ENCODE data around the gene RASSF4.

RASSF4 gene

DNA sequence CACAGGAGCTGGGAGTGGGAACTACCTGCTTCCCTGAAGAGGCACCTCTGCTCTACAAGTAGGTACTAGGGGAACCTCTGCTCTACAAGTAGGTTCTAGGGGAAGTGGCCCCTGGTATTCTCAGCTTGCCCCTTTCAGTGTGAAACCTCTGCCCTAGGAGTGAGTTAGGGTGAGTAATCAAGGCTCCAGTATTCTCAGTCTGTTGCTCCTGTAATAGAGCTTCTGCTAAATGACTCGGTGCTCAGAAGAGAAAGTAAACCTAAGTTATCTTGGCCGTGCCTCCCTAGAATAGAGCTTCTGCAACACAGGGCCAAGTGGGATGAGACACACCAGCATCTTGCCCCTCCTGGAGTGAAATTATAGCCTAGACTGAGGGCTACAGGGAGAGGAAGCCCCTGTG lies 13.4 kb upstream of the RASSF4 start:
- TF ChIP-seq CTCF (IDR thresholded peaks at IDR 0.05; ENCODE audit: control extremely low read depth, extremely low read depth, low read depth, missing control alignments) = no peak
- POLR2A ChIA-PET = interaction anchor here (0.7 kb wide), 1 partner anchor 33 kb away, joined by 4 read pairs; the partner anchor contains the start of gene DEPP1
- CTCF ChIA-PET = interaction anchor here (0.9 to 15.9 kb wide), 5 partner anchors 13 to 50 kb away, joined by 3 to 211 read pairs (median 4); partner anchors contain the start of gene RASSF4
- DNase-seq (ENCODE audit: extremely low spot score) = no peak

DNA sequence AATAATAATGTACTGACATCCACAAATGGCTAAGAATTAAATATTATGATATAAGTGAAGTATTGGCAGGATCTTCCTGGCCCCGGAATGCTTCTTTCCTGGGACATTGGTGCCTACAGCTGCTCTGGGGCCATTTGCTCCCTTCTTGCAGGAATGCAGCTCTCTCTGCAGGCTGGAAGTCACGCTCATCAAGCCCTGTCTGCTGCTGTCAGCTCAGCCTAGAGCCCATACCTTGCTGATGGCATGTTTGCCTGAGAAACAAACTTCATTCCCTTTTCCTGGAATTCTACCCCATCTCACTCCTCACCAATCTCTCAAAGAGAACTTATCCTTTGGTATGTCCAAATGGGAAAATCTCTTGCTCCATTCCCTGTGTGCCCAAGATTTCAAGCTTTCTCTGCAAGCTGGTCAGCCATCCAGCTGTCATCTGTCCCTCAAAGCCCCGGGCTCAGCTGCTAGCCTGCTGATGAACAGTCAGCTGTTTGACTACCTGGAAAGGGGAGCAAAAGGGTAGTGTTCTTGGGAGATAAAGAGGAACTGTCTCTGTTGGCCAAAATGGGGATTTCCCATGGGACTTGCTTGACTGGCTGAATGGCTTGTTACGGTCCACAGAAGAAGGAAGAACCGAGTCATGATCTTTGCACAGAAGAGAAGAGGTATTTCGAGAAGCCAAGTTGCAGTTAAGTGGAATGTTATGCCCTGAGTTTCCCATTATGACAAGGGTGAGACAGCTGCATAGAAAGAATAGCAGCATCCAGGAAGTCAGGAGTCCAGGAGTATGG lies 12.0 kb upstream of the RASSF4 start:
- CTCF ChIA-PET = interaction anchor here (0.9 to 15.9 kb wide), 7 partner anchors 14 to 45 kb away, joined by 3 to 211 read pairs (median 7); partner anchors contain the start of genes DEPP1 and RASSF4
- DNase-seq (ENCODE audit: extremely low spot score) = peak; percentile 53
- no peak for TF ChIP-seq CTCF (IDR thresholded peaks at IDR 0.05; ENCODE audit: control extremely low read depth, extremely low read depth, low read depth, missing control alignments)
- POLR2A ChIA-PET = no interaction called here

- ChIA-PET CTCF (interaction anchor here (1.3 to 15.9 kb wide), 5 partner anchors 15 to 44 kb away, joined by 3 to 211 read pairs (median 9); partner anchors contain the start of genes DEPP1 and RASSF4), POLR2A (interaction anchor here (1.0 kb wide), 1 partner anchor 29 kb away, joined by 3 read pairs; no protein-coding TSS in a partner anchor)
- DNase-seq (ENCODE audit: extremely low spot score) = no peak
- TF ChIP-seq CTCF (IDR thresholded peaks at IDR 0.05; ENCODE audit: control extremely low read depth, extremely low read depth, low read depth, missing control alignments) = no peak
Measured at GRCh38 chr10:44948642-44949041, 11.0 kb upstream of the RASSF4 start.

DNA sequence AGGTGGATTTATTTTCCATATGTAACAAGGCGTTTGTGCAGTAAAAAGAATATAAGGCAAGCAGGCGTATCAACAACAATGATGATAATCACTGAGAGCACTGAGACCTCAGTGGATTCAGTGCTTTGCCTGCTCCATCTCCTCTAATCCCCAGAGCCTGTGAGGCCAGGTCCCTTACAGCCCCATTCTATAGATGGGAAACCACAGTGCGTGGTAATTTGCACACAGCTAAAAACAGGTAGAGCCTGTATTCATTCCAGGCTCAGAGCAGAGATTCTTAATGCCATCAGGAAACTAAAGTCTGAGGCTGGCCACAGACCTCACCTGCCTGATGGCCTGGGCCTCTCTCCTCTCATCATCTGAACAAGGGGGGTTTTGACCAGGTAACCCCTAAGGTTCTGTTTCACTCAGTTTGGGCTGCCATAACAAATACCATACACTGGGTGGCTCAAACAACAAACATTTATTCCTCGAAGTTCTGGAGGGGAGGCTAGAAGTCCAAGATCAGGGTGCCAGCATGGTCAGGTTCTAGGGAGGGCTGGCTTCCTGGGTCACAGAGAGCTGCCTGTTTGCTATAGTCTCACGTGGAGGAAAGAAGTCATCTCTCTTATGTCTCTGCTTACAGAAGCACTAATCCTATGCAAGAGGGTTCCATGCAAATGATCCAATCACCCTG lies 10.3 kb upstream of the RASSF4 start:
- CTCF ChIA-PET = interaction anchor here (1.4 to 15.9 kb wide), 4 partner anchors 15 to 30 kb away, joined by 6 to 211 read pairs (median 79); partner anchors contain the start of genes DEPP1 and RASSF4

DNA sequence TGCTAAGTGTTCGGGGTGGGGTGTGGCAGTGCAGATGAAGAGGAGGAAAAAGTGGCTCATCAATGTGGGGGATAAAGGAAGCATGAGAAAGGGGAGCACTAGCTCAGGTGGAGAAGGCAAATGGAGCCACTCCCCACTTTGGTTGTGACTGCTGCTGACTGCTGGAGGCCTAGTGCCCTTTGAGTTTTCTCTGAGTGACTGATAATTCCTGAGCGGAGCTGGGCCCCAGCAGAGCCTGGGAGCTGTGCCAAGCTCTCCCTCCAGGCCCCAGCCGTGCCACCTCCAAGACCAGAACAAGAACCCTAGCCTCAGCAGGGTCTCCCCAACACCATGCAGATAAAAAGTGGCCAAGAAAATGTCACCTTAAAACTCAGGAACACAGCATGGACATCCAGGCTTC lies 9.7 kb upstream of the RASSF4 start:
- DNase-seq (ENCODE audit: extremely low spot score) = no peak
- POLR2A ChIA-PET = interaction anchor here (0.6 to 1.1 kb wide), 3 partner anchors 12 to 29 kb away, joined by 3 to 4 read pairs (median 3); partner anchors contain the start of gene DEPP1
- no peak for TF ChIP-seq CTCF (IDR thresholded peaks at IDR 0.05; ENCODE audit: control extremely low read depth, extremely low read depth, low read depth, missing control alignments)
- CTCF ChIA-PET = interaction anchor here (1.4 to 15.9 kb wide), 3 partner anchors 14 to 26 kb away, joined by 6 to 211 read pairs (median 151); partner anchors contain the start of gene RASSF4

More for the DNA sequence above, 10.3 kb upstream of the RASSF4 start:
- DNase-seq (ENCODE audit: extremely low spot score) = no peak
- no peak for TF ChIP-seq CTCF (IDR thresholded peaks at IDR 0.05; ENCODE audit: control extremely low read depth, extremely low read depth, low read depth, missing control alignments)
- POLR2A ChIA-PET = interaction anchor here (1.0 kb wide), 1 partner anchor 29 kb away, joined by 3 read pairs; no protein-coding TSS in a partner anchor

Measured in GM10248 (cell line).